ENCODE results near the gene SMLR1. TPM values are rescaled to one million over a fixed set of nuclear protein-coding genes. Genes with fewer than 3 reads are reported as not detected.

Gene SMLR1
- total and polyA plus RNA-seq, 10 of the 15 experiments (the other 5 are each of a cell fraction or from before 2014, with no cell fraction given) = 0.10 TPM; not detected in 9

DNA sequence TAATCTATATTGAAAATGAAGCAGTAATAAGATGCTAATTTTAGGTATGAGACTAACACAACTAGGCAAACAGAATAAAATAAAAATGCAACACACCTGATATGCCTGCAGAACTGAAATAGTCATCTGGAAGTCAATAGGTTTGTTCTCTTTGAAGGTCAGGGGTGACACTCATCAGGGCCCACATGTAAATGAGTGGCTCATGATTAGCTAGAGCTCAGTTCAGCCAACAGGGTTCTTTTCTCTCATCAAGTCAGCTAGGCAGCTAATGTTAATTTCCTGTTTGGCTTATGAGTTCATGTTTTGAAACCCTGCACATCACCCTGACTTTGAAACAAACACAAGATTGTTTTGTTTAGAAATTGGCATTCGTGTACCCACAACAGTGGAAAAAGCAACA lies 23.8 kb downstream of the SMLR1 start (continued):
- TF ChIP-seq EP300 (IDR thresholded peaks at IDR 0.05; ENCODE audit: borderline replicate concordance in 1 of 2, control insufficient read depth in 1 of 2, low read depth in 2 of 2, low read length in 2 of 2) = no peak
- no peak for TF ChIP-seq BCL11A (IDR thresholded peaks at IDR 0.05; ENCODE audit: low read depth, low read length)
- no peak for TF ChIP-seq MEF2A (IDR thresholded peaks at IDR 0.05; ENCODE audit: insufficient read depth, low read depth, low read length)
- no peak for TF ChIP-seq CBX3 (IDR thresholded peaks at IDR 0.05; ENCODE audit: borderline replicate concordance, low read depth)
- TF ChIP-seq, protein P1, sequence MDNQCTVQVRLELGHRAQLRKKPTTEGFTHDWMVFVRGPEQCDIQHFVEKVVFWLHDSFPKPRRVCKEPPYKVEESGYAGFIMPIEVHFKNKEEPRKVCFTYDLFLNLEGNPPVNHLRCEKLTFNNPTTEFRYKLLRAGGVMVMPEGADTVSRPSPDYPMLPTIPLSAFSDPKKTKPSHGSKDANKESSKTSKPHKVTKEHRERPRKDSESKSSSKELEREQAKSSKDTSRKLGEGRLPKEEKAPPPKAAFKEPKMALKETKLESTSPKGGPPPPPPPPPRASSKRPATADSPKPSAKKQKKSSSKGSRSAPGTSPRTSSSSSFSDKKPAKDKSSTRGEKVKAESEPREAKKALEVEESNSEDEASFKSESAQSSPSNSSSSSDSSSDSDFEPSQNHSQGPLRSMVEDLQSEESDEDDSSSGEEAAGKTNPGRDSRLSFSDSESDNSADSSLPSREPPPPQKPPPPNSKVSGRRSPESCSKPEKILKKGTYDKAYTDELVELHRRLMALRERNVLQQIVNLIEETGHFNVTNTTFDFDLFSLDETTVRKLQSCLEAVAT (IDR thresholded peaks at IDR 0.05) = no peak
- TF ChIP-seq, protein P2, sequence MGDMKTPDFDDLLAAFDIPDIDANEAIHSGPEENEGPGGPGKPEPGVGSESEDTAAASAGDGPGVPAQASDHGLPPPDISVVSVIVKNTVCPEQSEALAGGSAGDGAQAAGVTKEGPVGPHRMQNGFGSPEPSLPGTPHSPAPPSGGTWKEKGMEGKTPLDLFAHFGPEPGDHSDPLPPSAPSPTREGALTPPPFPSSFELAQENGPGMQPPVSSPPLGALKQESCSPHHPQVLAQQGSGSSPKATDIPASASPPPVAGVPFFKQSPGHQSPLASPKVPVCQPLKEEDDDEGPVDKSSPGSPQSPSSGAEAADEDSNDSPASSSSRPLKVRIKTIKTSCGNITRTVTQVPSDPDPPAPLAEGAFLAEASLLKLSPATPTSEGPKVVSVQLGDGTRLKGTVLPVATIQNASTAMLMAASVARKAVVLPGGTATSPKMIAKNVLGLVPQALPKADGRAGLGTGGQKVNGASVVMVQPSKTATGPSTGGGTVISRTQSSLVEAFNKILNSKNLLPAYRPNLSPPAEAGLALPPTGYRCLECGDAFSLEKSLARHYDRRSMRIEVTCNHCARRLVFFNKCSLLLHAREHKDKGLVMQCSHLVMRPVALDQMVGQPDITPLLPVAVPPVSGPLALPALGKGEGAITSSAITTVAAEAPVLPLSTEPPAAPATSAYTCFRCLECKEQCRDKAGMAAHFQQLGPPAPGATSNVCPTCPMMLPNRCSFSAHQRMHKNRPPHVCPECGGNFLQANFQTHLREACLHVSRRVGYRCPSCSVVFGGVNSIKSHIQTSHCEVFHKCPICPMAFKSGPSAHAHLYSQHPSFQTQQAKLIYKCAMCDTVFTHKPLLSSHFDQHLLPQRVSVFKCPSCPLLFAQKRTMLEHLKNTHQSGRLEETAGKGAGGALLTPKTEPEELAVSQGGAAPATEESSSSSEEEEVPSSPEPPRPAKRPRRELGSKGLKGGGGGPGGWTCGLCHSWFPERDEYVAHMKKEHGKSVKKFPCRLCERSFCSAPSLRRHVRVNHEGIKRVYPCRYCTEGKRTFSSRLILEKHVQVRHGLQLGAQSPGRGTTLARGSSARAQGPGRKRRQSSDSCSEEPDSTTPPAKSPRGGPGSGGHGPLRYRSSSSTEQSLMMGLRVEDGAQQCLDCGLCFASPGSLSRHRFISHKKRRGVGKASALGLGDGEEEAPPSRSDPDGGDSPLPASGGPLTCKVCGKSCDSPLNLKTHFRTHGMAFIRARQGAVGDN (IDR thresholded peaks at IDR 0.05) = no peak
- TF ChIP-seq FOXM1 (IDR thresholded peaks at IDR 0.05; ENCODE audit: low read depth, low read length) = no peak
- TF ChIP-seq, protein P3, sequence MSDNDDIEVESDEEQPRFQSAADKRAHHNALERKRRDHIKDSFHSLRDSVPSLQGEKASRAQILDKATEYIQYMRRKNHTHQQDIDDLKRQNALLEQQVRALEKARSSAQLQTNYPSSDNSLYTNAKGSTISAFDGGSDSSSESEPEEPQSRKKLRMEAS (IDR thresholded peaks at IDR 0.05; ENCODE audit: low read depth, low read length) = no peak
- TF ChIP-seq KAT2A (conservative IDR thresholded peaks at IDR 0.05; ENCODE audit: control insufficient read depth, low read depth, low read length) = no peak
- no peak for TF ChIP-seq YY1 (IDR thresholded peaks at IDR 0.05; ENCODE audit: low read depth, low read length)
- TF ChIP-seq YBX1 (IDR thresholded peaks at IDR 0.05) = no peak

Measured in GM12878 (cell line).